IPS DF 19.7 (cell line): Measurements from ENCODE around the gene ARVCF.

ENCODE experiments used
- DNase-seq: peaks from one replicate; pipeline ENCODE4 v3.0.0-alpha.2; 2013; ENCODE audit warnings: low read depth, low spot score

Gene ARVCF

GRCh38 chr22:20016734-20017621 lies at the start of gene ARVCF:
TSS of gene ARVCF (minus strand) at chr22:20016823. CDS start at chr22:19990794, 26,029 bp downstream.
- DNase-seq = peak; percentile 56

GRCh38 chr22:20065896-20066616 lies 49.4 kb upstream of the ARVCF start:
- no peak for DNase-seq

DNA sequence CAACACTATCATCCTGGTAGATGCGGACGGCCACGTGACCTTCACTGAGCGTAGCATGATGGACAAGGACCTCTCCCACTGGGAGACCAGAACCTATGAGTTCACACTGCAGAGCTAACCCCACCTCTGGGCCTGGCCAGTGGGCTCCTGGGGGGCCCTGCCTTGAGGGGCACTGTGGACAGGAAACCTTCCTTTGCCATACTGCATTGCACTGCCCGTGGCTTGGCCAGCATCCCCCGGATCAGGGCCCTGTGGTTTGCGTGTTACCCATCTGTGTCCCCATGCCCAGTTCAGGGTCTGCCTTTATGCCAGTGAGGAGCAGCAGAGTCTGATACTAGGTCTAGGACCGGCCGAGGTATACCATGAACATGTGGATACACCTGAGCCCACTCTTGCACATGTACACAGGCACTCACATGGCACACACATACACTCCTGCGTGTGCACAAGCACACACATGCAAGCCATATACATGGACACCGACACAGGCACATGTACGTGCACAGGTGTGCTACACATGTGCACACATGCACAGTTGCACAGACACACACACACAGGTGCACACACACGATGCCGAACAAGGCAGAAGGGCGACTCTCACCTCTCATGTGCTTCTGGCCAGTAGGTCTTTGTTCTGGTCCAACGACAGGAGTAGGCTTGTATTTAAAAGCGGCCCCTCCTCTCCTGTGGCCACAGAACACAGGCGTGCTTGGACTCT lies 48.1 kb upstream of the ARVCF start:
- DNase-seq = no peak

GRCh38 chr22:20064140-20064480 lies 47.5 kb upstream of the ARVCF start:
- DNase-seq = no peak

DNA sequence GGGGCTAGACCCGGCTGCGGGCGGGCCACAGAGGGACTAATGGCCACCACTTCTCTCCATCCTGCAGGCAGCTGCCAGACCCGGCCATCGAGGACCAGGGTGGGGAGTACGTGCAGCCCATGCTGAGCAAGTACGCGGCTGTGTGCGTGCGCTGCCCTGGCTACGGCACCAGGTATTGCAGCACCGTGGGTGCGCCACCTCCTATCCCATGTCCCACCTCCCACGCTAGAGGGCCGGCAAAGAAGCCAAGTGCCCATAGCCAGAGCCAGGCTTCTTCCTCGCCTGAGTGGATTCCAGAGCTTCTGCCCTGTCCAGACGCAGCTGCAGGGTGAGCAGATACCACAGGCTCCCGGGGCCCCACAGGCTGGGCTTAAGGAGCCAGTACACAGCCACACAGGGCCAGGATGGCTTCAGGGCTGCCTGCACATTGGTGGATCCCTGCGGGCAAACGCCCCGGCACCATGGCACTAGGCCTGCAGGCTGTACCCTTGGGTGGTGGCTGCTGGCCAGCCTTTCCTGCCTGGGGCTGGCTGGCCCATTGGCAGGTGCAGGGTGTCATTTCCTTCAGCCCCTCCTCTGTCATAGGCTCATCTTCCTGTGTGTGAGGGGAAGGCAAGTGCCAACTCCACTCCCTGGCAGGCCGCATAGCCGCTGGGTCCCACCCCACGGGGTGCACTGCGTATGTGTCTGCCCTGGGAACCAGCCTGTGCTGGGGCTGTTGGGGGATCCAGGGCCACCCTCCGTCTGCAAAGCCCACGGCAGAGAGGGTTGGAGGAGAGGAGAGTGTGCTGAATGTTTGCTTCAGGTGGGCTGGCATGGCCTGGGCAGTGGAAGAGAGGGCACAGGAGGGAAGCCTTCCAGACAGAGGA lies 46.9 kb upstream of the ARVCF start:
- no peak for DNase-seq

DNA sequence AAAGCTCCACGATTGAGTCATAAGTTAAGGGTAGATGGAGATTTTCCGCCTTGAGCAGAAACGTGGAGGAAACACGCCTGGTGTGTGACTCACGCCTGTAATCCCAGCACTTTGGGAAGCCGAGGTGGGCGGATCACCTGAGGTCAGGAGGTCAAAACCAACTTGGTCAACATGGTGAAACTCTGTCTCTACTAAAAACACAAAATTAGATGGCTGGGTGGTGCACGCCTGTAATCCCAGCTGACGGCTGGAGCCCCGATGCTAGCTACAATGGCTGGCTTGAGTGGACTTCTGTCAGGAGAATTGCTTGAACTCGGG lies 46.1 kb upstream of the ARVCF start:
- no peak for DNase-seq

DNA sequence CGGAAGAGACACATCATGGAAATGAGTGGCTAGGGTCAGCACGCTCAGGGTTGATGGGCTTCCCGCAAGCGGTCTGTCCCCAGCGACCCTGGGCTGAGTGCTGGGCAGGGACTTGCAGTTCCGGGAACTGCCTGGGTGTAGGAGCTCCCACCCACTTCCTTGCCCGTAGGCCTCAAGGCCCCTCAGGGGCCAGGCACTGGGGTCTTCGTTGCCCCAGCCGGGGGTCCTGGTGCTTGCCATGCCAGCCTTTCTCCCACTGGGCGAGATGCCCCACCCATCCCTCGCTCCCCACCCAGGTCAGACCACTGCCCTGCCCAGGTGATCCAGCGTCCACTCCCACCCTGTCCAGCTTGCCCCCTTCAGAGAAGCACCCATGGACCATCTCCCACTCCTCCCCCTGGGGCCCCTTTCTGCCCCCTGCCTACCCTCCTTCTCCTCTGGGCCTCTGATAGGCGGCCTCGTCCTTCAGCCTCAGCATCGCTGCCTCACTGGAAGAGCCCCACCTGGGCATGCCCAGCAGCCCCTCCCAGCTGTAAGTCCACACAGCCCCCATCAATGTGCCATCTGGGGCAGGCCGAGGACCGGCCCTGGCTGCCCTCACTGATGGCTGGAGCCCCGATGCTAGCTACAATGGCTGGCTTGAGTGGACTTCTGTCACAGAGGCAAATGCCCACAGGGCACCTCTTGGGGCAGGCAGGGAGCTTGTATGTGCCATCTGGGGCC lies 45.6 kb upstream of the ARVCF start:
- DNase-seq = no peak

DNA sequence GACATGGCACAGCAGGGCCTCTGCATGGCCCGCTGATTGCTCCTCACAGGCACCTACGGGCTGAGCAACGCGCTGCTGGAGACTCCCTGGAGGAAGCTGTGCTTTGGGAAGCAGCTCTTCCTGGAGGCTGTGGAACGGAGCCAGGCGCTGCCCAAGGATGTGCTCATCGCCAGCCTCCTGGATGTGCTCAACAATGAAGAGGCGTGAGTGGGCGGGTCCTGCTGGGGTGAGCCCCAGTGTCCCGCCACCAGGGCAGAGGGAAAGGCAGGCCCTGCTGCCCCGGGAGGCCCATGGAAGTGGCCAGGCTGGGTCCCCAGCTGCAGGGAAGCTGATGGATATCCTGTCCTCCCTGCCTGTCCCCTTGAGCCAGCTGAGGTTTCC lies 44.8 kb upstream of the ARVCF start:
- DNase-seq = no peak

GRCh38 chr22:20060700-20061480 lies 44.3 kb upstream of the ARVCF start:
- DNase-seq = no peak

GRCh38 chr22:20058989-20059770 lies 42.6 kb upstream of the ARVCF start:
- DNase-seq = no peak

- no peak for DNase-seq
These were observed 41.1 kb upstream of the ARVCF start for GRCh38 chr22:20057596-20058268.

- DNase-seq = no peak
These were observed 40.2 kb upstream of the ARVCF start for GRCh38 chr22:20056696-20057386.

DNA sequence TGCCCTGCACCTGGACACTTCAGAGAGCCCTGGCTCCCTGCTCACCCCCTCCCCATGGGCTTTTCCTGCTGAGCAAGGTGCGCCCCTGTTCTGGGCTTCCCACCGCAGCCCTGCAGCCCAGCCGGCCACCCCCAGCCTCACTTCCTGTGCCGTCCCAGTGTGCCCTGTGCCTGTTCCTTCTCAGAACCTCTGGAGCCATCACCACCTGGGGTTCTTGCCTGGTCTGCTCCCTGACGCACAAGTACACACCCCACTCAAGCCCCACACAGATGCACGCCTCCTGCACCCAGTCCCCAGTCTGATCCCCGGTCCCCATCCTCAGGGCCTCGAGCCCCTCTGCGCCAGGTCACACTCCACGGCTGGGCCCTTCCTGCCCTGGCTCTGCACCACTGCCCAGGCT lies 39.5 kb upstream of the ARVCF start:
- no peak for DNase-seq

GRCh38 chr22:20055654-20056053 lies 39.0 kb upstream of the ARVCF start:
- DNase-seq = no peak

DNA sequence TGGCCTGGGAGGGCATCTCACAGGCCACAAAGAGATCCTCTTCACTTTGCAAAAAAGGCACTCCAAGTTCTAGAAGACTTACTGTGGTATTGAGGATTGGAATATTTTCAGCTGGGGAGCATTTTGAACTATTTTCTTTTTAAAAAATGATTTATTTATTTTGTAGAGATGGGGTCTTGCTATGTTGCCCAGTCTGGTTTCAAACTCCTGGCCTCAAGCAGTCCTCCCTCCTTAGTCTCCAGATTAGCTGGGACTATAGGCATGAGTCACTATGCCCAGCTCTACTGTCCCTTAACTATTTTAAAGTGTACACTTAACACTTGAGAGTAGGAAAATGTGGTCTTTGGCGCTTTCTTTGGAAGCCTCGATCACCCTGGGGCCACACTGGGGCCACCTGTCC lies 38.5 kb upstream of the ARVCF start:
- DNase-seq = no peak

- DNase-seq = no peak
These were observed 37.9 kb upstream of the ARVCF start for GRCh38 chr22:20054485-20054884.

DNA sequence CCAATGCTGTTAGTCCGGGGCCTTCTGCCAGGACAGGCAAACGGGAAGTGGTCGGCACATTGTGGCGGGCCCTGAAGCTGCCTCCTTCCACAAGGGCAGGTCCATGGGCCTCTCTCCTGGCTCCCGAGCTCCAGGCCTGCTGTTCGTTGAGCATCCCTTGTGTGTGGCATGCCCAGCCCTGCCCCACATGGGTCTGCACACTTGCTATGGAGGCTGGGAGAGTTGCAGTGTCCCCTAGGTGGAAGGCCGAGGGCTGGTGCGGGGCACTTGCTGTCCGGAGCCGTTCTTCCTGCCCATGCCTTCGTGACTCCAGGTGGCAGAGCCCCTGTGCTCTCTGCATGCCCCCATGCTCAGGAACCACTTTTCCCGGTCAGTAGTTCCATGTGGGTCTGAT lies 37.4 kb upstream of the ARVCF start:
- no peak for DNase-seq

GRCh38 chr22:20053407-20054033 lies 36.9 kb upstream of the ARVCF start:
- DNase-seq = no peak
